ENCODE measurements around the gene TAF5.

DNA sequence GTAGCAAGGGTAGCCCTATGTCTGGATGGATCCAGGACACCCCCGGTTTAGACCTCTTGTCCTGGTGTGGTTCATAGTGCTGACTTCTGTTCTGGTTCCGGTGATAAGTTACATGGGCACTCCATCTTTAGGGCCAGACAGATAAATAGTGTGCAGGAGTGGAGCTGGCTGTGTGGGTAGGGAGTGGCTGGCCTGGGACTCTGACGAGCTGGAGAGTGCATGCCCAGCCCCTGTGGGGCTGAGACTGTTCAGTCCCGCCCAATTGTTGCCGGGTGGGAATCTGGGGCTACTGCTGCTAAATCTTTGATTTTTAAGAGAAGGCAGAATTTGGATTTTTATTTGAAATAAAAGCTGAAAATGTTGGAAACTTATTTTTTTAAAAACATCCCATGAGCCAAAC is 56.0 kb downstream of the TAF5 start:
- TF ChIP-seq EZH2 (IDR thresholded peaks at IDR 0.05; ENCODE audit: insufficient read depth, poor library complexity, severe bottlenecking) (no peak), EZH2phosphoT487 (IDR thresholded peaks at IDR 0.05; ENCODE audit: insufficient read depth, low read depth) (no peak)

Measured in GM23248 (cell line).